Measurements from ENCODE around the gene MYH16. TPM values are rescaled to one million over a fixed set of nuclear protein-coding genes. Genes with fewer than 3 reads are reported as not detected.

MYH16 gene
- total RNA-seq, 1 experiment from 2014 or later = 0.57 TPM

DNA sequence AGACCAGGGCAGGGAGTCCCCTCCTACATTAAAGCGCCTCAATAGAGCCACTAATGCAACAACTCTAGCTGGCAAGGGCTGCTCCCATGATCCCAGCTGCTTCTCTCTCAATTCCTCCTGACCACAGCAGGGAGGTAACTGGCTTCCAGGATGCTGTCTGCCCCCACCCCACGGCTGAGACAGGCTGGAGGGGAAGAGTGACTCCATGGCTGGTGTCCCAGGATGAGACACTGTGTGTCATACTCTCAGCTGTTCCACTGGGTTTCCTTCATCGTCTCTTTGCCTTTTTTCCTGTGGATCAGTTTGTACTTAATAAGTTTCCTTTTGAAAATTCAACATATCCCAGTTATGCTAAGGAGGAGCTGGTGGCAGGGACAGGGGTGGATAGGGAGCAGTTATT is 27.7 kb upstream of the MYH16 start:
- RAD21 ChIA-PET (ENCODE audit: low non-redundant PET in 1 of 2, low total read pairs in 2 of 2, uncharacterized antibody in 2 of 2, unreplicated experiment in 2 of 2) = no interaction called here
- Histone ChIP-seq H3K4me1 (ENCODE audit: control insufficient read depth in 1 of 2, insufficient read depth in 2 of 2, low read length in 2 of 2) (peaks cover 0 to 3% of the 10 kb centered on the region in 2 experiments; a peak in 1 of 4 replicates), H3K79me2 (ENCODE audit: insufficient read depth, low read length) (no peaks in the 10 kb centered on the region), H3K27me3 (ENCODE audit: insufficient read depth, low read length) (no peaks in the 10 kb centered on the region), H4K20me1 (ENCODE audit: insufficient read depth) (no peaks in the 10 kb centered on the region), H3K36me3 (ENCODE audit: control insufficient read depth in 1 of 2, insufficient read depth in 2 of 2, low read length in 2 of 2) (no peaks in the 10 kb centered on the region), H3K9me2 (ENCODE audit: insufficient read depth) (no peaks in the 10 kb centered on the region), H3K27ac (ENCODE audit: low read depth, low read length) (no peak overlapping the region), H3K4me2 (ENCODE audit: low read length) (no peak overlapping the region), H3K9me3 (ENCODE audit: control insufficient read depth in 1 of 2, insufficient read depth in 1 of 2, low read depth in 1 of 2, low read length in 2 of 2) (no peaks in the 10 kb centered on the region), H3K9ac (ENCODE audit: low read length) (no peak overlapping the region), H3K4me3 (replicated peaks in 1 of 2; ENCODE audit: low read depth in 1 of 2, low read length in 2 of 2) (no peak overlapping the region), H2AFZ (ENCODE audit: low read depth, low read length, poor library complexity, severe bottlenecking) (no peak overlapping the region)
- TF ChIP-seq CBX3 (IDR thresholded peaks at IDR 0.05; ENCODE audit: low read depth) (no peak), ZNF274 (IDR thresholded peaks at IDR 0.05; ENCODE audit: low read depth, low read length) (no peak)
- POLR2A ChIA-PET = no interaction called here
- CTCF ChIA-PET = no interaction called here
- no peak for DNase-seq (ENCODE audit: low read depth, low spot score)
- no peak for ATAC-seq
- intact Hi-C loops (cut with micrococcal nuclease) = no loop called here
- no TSS peak for BruUV-seq (replicated peaks)

GRCh38 chr7:99248391-99249095 is 24.1 kb upstream of the MYH16 start:
- Histone ChIP-seq H3K9me3 (ENCODE audit: control insufficient read depth in 1 of 2, insufficient read depth in 1 of 2, low read depth in 1 of 2, low read length in 2 of 2) (no peaks in the 10 kb centered on the region), H3K9me2 (ENCODE audit: insufficient read depth) (no peaks in the 10 kb centered on the region), H3K27me3 (ENCODE audit: insufficient read depth, low read length) (no peaks in the 10 kb centered on the region), H3K9ac (ENCODE audit: low read length) (no peak overlapping the region), H4K20me1 (ENCODE audit: insufficient read depth) (no peaks in the 10 kb centered on the region), H2AFZ (ENCODE audit: low read depth, low read length, poor library complexity, severe bottlenecking) (no peak overlapping the region), H3K4me3 (replicated peaks in 1 of 2; ENCODE audit: low read depth in 1 of 2, low read length in 2 of 2) (no peak overlapping the region), H3K27ac (ENCODE audit: low read depth, low read length) (no peak overlapping the region), H3K4me2 (ENCODE audit: low read length) (no peak overlapping the region), H3K79me2 (ENCODE audit: insufficient read depth, low read length) (no peaks in the 10 kb centered on the region), H3K36me3 (ENCODE audit: control insufficient read depth in 1 of 2, insufficient read depth in 2 of 2, low read length in 2 of 2) (no peaks in the 10 kb centered on the region), H3K4me1 (ENCODE audit: control insufficient read depth in 1 of 2, insufficient read depth in 2 of 2, low read length in 2 of 2) (peaks cover 0 to 3% of the 10 kb centered on the region in 2 experiments; a peak in 1 of 4 replicates)
- ChIA-PET POLR2A (interaction anchor here (0.6 kb wide), 1 partner anchor 68 kb away, joined by 3 read pairs; no protein-coding TSS in a partner anchor), CTCF (no interaction called here), RAD21 (ENCODE audit: low non-redundant PET in 1 of 2, low total read pairs in 2 of 2, uncharacterized antibody in 2 of 2, unreplicated experiment in 2 of 2) (no interaction called here)
- no peak for DNase-seq (ENCODE audit: low read depth, low spot score)
- ATAC-seq = no peak
- intact Hi-C loops (cut with micrococcal nuclease) = no loop called here
- BruUV-seq (replicated peaks) = no TSS peak
- TF ChIP-seq EZH2 (IDR thresholded peaks at IDR 0.05) (no peak), CEBPB (IDR thresholded peaks at IDR 0.05; ENCODE audit: low read depth) (no peak), FOSL1 (IDR thresholded peaks at IDR 0.05; ENCODE audit: low read depth) (no peak), ZBTB33 (IDR thresholded peaks at IDR 0.05; ENCODE audit: extremely low read depth, insufficient replicate concordance, low read length) (no peak), TCF7L2 (IDR thresholded peaks at IDR 0.05; ENCODE audit: borderline replicate concordance, extremely low read depth, insufficient read depth, insufficient read length) (no peak), ZNF274 (IDR thresholded peaks at IDR 0.05; ENCODE audit: low read depth, low read length) (no peak), EGR1 (IDR thresholded peaks at IDR 0.05; ENCODE audit: low read depth) (no peak), POLR2A (IDR thresholded peaks at IDR 0.05; ENCODE audit: borderline replicate concordance, extremely low read depth, insufficient read depth, insufficient read length) (no peak), CTCF (IDR thresholded peaks at IDR 0.05 in 2 of 3, conservative IDR thresholded peaks at IDR 0.05 in 1 of 3; ENCODE audit: borderline replicate concordance in 1 of 3, insufficient read depth in 1 of 3, low read depth in 2 of 3, low read length in 2 of 3) (no peak), SIN3A (IDR thresholded peaks at IDR 0.05; ENCODE audit: low read depth) (no peak), SRF (IDR thresholded peaks at IDR 0.05; ENCODE audit: low read depth) (no peak)

All from HCT116 (cell line).